ENCODE data around the gene HIPK3. TPM values are rescaled to one million over a fixed set of nuclear protein-coding genes. Genes with fewer than 3 reads are reported as not detected.

Gene HIPK3
- total RNA-seq, 1 donor from 2014 or later, result 33.1 TPM

DNA sequence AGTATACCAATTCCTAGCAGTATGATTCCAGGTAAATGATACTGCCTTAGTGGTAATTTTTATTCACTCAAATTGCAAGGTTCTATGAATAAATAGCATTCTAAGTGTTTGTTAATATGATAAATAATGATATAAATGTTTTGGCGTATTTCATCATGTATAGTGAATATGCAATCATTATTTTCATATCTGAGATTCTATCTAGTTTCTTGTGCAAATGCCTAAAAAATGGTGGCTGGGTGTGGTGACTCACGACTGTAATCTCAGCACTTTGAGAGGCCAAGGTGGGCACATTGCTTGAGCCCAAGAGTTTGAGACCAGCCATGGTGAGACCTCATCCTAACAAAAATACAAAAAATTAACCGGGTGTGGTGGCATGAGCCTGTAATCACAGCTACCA lies 13.9 kb downstream of the HIPK3 start:
- no peaks in the 10 kb centered on the region for H3K4me1 Mint-ChIP-seq
- Histone ChIP-seq H3F3A (ENCODE audit: low read depth) (no peaks in the 10 kb centered on the region), H3K36me3 (no peaks in the 10 kb centered on the region), H3K79me2 (ENCODE audit: low read depth) (peaks cover 86% of the 10 kb centered on the region), H3K4me1 (no peaks in the 10 kb centered on the region), H3K27me3 (no peaks in the 10 kb centered on the region), H3K9me3 (ENCODE audit: low read depth) (no peaks in the 10 kb centered on the region), H3K4me3 (no peak overlapping the region), H4K20me1 (ENCODE audit: low read depth) (peaks cover 17% of the 10 kb centered on the region), H3K4me2 (no peak overlapping the region), H2AFZ (replicated peaks) (no peak overlapping the region), H3K9ac (no peak overlapping the region), H3K27ac (no peak overlapping the region)
- TF ChIP-seq, protein P1, sequence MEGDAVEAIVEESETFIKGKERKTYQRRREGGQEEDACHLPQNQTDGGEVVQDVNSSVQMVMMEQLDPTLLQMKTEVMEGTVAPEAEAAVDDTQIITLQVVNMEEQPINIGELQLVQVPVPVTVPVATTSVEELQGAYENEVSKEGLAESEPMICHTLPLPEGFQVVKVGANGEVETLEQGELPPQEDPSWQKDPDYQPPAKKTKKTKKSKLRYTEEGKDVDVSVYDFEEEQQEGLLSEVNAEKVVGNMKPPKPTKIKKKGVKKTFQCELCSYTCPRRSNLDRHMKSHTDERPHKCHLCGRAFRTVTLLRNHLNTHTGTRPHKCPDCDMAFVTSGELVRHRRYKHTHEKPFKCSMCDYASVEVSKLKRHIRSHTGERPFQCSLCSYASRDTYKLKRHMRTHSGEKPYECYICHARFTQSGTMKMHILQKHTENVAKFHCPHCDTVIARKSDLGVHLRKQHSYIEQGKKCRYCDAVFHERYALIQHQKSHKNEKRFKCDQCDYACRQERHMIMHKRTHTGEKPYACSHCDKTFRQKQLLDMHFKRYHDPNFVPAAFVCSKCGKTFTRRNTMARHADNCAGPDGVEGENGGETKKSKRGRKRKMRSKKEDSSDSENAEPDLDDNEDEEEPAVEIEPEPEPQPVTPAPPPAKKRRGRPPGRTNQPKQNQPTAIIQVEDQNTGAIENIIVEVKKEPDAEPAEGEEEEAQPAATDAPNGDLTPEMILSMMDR (IDR thresholded peaks at IDR 0.05), result no peak
- H3K27ac Mint-ChIP-seq, result no peak overlapping the region
- DNase-seq (ENCODE audit: low spot score), result no peak
- no peaks in the 10 kb centered on the region for H3K27me3 Mint-ChIP-seq (ENCODE audit: insufficient read depth, low read depth)
- no peaks in the 10 kb centered on the region for H3K9me3 Mint-ChIP-seq
- H3K36me3 Mint-ChIP-seq, result peaks cover 4% of the 10 kb centered on the region
- H3K4me3 Mint-ChIP-seq, result no peak overlapping the region

DNA sequence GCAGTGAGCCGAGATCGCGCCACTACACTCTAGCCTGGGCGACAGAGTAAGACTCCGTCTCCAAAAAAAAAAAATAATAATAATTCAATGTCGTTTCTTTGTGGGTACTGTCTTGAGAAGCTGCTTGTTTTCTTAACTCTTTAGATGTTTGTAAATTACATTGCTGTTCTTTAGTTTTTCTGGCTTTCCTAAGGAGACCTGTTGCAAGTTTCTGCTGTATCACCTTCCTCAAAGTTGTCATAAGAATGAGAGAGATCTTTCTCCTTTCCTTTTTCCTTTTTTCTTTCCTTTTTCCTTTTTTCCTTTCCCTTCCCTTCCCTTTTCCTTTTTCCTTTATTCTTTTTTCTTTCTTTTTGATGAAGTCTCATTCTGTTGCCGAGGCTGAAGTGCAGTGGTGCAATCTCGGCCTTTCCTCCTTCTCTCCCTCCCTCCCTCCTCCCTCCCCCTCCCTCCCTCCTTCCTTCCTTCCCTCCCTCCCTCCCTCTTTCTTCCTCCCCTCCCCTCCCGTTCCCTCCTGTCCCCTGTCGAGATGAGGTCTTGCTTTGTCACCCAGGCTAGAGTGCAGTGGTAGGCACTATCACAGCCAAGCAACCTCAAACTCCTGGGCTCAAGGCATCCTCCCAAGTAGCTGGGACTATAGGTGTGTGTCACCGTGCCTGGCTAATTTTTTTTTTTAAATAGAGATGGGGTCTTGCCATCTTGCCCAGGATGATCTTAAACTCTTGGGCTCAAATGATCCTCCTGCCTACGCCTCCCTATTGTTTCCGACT lies 15.3 kb downstream of the HIPK3 start:
- H3K9me3 ChIP-seq (ENCODE audit: low read depth), result no peaks in the 10 kb centered on the region
- DNase-seq (ENCODE audit: low spot score), result no peak
- no peak overlapping the region for H3K4me3 ChIP-seq
- TF ChIP-seq EZH2 (IDR thresholded peaks at IDR 0.05), result no peak
- TF ChIP-seq EZH2phosphoT487 (IDR thresholded peaks at IDR 0.05), result no peak
- TF ChIP-seq, protein P1 (IDR thresholded peaks at IDR 0.05), result no peak
- H3K27ac ChIP-seq, result no peak overlapping the region
- H3K4me2 ChIP-seq, result no peak overlapping the region
- H3K27me3 ChIP-seq, result no peaks in the 10 kb centered on the region
- no peaks in the 10 kb centered on the region for H3K9me3 Mint-ChIP-seq
- peaks cover 17% of the 10 kb centered on the region for H4K20me1 ChIP-seq (ENCODE audit: low read depth)
- no peaks in the 10 kb centered on the region for H3K27me3 Mint-ChIP-seq (ENCODE audit: insufficient read depth, low read depth)
- H3K9ac ChIP-seq, result no peak overlapping the region
- H3K79me2 ChIP-seq (ENCODE audit: low read depth), result peaks cover 89% of the 10 kb centered on the region
- H3F3A ChIP-seq (ENCODE audit: low read depth), result no peaks in the 10 kb centered on the region
- peaks cover 4% of the 10 kb centered on the region for H3K36me3 Mint-ChIP-seq
- H3K36me3 ChIP-seq, result no peaks in the 10 kb centered on the region
- no peak overlapping the region for H3K27ac Mint-ChIP-seq
- no peak overlapping the region for H3K4me3 Mint-ChIP-seq
- no peaks in the 10 kb centered on the region for H3K4me1 ChIP-seq
- no peaks in the 10 kb centered on the region for H3K4me1 Mint-ChIP-seq
- H2AFZ ChIP-seq (replicated peaks), result no peak overlapping the region

GRCh38 chr11:33273656-33274055 lies 16.5 kb downstream of the HIPK3 start:
- Histone ChIP-seq H3F3A (ENCODE audit: low read depth) (no peaks in the 10 kb centered on the region), H3K27me3 (no peaks in the 10 kb centered on the region), H2AFZ (replicated peaks) (no peak overlapping the region), H3K4me1 (no peaks in the 10 kb centered on the region), H3K9me3 (ENCODE audit: low read depth) (no peaks in the 10 kb centered on the region), H3K9ac (no peak overlapping the region), H3K4me2 (no peak overlapping the region), H3K27ac (no peak overlapping the region), H3K79me2 (ENCODE audit: low read depth) (peaks cover 89% of the 10 kb centered on the region), H4K20me1 (ENCODE audit: low read depth) (peaks cover 17% of the 10 kb centered on the region), H3K4me3 (no peak overlapping the region), H3K36me3 (no peaks in the 10 kb centered on the region)
- H3K27me3 Mint-ChIP-seq (ENCODE audit: insufficient read depth, low read depth), result no peaks in the 10 kb centered on the region
- no peak for TF ChIP-seq EZH2 (IDR thresholded peaks at IDR 0.05)
- TF ChIP-seq, protein P1 (IDR thresholded peaks at IDR 0.05), result no peak
- TF ChIP-seq EZH2phosphoT487 (IDR thresholded peaks at IDR 0.05), result no peak
- H3K4me3 Mint-ChIP-seq, result no peak overlapping the region
- H3K36me3 Mint-ChIP-seq, result peaks cover 4% of the 10 kb centered on the region
- H3K27ac Mint-ChIP-seq, result no peak overlapping the region
- H3K4me1 Mint-ChIP-seq, result no peaks in the 10 kb centered on the region
- no peak for DNase-seq (ENCODE audit: low spot score)
- peaks cover 4% of the 10 kb centered on the region for H3K9me3 Mint-ChIP-seq
